GM18909 (cell line): ENCODE results near the gene MRTFA.
"Not testable (repeated sequence)": the region's sequence is repeated elsewhere in the genome, so short reads cannot be mapped to it uniquely, and the experiment has no call there.

Source experiments
- ATAC-seq: cut with Tn5 transposase; IDR thresholded peaks from one replicate; pipeline ENCODE4 v1.9.1; 2021; ENCODE audit warnings: mild to moderate bottlenecking; ENCODE audit not compliant: unreplicated experiment, poor library complexity

Gene MRTFA

GRCh38 chr22:40567626-40568328, 68.7 kb downstream of the MRTFA start:
- no peak for ATAC-seq

GRCh38 chr22:40567106-40567505, 69.4 kb downstream of the MRTFA start:
- no peak for ATAC-seq

GRCh38 chr22:40560994-40561515, 75.5 kb downstream of the MRTFA start:
- no peak for ATAC-seq

- ATAC-seq: no peak
These were observed 76.0 kb downstream of the MRTFA start for GRCh38 chr22:40560551-40560950.

- ATAC-seq: no peak
These were observed 78.5 kb downstream of the MRTFA start for GRCh38 chr22:40557972-40558371.

- no peak for ATAC-seq
These were observed 79.9 kb downstream of the MRTFA start for GRCh38 chr22:40556641-40557040.

GRCh38 chr22:40554023-40554422, 82.5 kb downstream of the MRTFA start:
- ATAC-seq: not testable (repeated sequence)

- ATAC-seq: no peak
These were observed 83.4 kb downstream of the MRTFA start for GRCh38 chr22:40553014-40553554.

GRCh38 chr22:40552070-40552469, 84.4 kb downstream of the MRTFA start:
- no peak for ATAC-seq

GRCh38 chr22:40547729-40548143, 88.8 kb downstream of the MRTFA start:
- no peak for ATAC-seq

GRCh38 chr22:40544758-40545157, 91.8 kb downstream of the MRTFA start:
- no peak for ATAC-seq

- ATAC-seq: no peak
These were observed 93.5 kb downstream of the MRTFA start for GRCh38 chr22:40542821-40543540.

GRCh38 chr22:40541300-40541699, 95.2 kb downstream of the MRTFA start:
- no peak for ATAC-seq

- no peak for ATAC-seq
These were observed 96.3 kb downstream of the MRTFA start for GRCh38 chr22:40540265-40540664.

GRCh38 chr22:40536149-40536548, 100.4 kb downstream of the MRTFA start:
- not testable (repeated sequence) for ATAC-seq

- no peak for ATAC-seq
These were observed 100.9 kb downstream of the MRTFA start for GRCh38 chr22:40535642-40536041.

GRCh38 chr22:40535189-40535512, 101.4 kb downstream of the MRTFA start:
- no peak for ATAC-seq

GRCh38 chr22:40534379-40535188, 101.9 kb downstream of the MRTFA start:
- no peak for ATAC-seq

- peak; percentile 69 for ATAC-seq
These were observed 102.7 kb downstream of the MRTFA start for GRCh38 chr22:40533712-40534378.
